ENCODE measurements around the gene NACAD.
"Not testable (repeated sequence)": the region's sequence is repeated elsewhere in the genome, so short reads cannot be mapped to it uniquely, and the experiment has no call there.

NACAD gene

GRCh38 chr7:45088821-45089340 lies at the start of gene NACAD:
Gene NACAD, minus strand, starts transcription at chr7:45088969. Its CDS starts 75 bp downstream, at chr7:45088894.
- DNase-seq: peak; percentile 35

DNA sequence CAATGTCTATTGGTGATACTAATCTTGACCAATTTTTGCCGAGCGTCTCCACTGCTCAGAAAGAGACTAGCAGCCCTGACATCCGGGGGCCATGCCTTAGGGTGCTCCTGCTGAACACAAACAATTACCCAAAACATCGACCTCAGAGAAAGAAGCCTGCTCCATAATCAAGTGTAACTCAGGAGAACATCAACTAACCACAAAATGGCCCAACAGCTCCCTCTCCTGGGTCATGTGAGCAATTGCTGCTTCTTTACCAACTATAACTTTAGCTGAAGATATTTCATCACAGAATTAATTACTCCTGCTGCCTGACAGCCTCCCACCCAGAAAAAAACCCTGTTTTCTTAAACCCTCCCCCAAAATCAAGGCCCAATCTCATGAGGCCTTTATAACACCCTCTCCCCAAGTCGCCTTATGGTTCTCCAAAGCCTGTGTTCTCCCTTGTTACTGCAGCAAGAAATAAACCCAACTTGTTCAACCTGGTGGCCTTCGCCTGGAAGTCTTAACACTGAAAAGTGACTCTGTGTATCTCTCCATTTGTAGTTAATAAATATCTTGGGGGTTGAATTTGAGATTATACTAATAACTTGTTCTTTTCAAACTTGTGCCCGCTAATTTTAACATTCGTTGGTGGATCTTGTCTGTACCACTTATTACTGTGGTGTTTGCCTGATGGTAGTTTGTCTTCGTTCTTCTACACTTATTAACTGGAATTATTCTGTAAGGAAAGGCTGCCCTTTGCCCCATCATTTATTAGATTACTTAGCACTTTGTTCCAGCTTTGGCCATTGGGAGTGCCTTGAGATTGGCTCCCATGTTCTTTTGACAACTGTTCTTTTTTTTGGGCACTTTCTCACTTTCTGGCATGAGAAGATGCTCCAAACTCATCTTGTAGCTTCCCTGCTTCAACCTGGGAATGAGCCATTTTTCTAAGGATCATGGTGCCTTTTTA lies 47.6 kb upstream of the NACAD start:
- peak; percentile 80 for DNase-seq

GRCh38 chr7:45133877-45134276 lies 45.1 kb upstream of the NACAD start:
- DNase-seq: no peak

- no peak for DNase-seq
Observed at GRCh38 chr7:45133352-45133751, 44.6 kb upstream of the NACAD start.

DNA sequence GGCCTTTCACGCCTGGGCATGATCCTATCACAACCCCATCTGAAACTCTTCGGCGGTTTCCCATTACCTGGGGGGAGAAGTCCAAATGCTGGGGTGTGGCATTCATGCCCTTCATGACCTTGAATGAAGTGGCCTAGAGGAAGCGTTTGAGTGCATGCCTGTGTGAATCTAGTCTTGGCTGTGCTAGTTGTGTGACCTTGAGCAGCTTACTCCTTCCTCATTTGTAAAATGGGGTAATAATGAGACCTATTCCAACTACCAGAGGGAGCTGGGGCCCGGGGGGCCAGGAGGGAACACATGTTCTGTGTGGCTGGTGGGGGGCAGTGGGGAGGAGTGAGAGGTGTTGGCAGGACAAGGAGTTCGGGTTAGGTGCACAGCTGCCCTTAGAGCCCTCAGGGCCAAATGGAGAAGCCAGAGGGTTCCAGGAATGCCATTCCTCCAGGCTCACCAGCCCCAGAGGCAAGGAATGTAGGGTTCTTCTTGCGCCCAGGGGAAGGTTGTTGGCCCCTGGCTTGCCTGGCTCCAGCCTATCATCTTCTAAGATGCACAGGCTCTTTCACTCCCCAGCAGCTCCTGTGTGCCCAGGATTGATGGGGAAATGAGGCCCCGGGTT lies 44.0 kb upstream of the NACAD start:
- DNase-seq: no peak

- DNase-seq: no peak
Observed at GRCh38 chr7:45131891-45132290, 43.1 kb upstream of the NACAD start.

- no peak for DNase-seq
Observed at GRCh38 chr7:45130910-45131309, 42.1 kb upstream of the NACAD start.

DNA sequence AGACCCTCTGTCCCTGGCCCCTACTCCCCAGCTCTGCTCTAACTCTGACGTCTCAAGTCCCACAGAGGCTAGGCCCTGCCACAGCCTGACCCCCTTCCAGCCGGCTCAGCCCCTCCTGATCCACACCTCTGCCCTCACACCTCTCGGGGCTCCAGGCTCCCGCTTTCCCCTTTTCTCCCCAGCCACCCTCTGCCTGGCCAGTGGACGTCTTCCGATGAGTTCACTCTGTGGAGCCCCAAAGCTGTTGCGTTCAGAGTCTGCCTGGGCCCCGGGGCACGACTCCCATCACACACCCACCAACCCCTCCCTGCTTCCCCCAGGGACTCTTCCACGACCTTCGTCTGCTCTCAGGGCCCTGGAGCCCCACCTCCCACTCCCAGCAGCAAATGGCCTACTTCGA lies 41.1 kb upstream of the NACAD start:
- DNase-seq: no peak

GRCh38 chr7:45129181-45129800 lies 40.5 kb upstream of the NACAD start:
- no peak for DNase-seq

DNA sequence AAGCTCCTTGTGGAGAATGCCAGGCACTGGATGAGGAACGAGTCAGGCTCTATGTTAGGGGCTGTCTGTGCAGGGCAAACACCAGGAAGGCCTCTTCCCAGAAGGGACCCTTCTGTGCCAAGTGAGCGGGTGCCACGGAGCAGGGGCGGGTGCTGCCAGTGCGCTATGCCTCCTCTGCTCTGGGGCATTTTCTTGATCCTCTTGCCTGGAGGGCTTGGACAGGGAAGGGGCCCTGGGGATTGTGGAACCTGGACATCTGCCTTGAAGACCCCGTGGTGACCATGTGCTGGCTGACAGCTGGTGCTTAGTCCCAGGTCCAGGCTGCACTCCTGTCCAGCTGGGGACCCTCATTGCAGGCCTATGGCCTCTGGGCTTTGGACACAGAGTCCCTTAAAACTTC lies 38.2 kb upstream of the NACAD start:
- DNase-seq: no peak

GRCh38 chr7:45126201-45126600 lies 37.4 kb upstream of the NACAD start:
- no peak for DNase-seq

DNA sequence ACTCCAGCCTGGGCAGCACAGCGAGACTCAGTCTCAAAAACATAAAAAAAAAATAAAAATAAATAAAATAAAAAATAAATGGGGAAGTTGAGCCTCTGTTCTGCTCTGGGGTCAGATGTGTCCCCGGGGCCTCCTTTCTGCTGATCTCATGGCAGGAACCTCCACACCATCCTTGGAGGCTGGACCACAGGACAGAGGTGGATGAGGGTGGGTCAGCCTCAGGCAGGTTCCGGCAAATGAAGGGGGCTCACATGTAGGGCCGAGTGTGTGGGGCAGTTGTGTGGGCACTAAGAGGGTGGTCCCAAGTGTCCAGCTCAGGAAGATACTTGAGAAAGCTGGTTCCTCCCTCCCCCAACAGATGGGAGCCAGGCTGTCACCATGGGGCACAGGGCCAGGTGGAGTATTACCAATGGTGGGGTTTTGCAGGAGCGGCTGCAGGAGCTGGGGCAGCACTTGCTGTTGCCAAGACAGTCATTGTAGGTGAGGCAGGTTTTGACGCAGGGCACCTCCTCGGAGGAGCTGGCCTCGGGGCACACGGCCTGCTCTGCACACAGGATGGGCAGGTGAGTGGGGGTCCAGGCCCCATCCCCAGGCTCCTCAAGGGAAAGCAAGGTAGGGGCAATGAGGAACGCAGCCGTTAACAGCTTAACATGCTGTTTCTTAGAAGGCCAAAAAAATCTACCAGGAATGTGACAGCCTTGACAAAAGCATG lies 36.6 kb upstream of the NACAD start:
- no peak for DNase-seq

DNA sequence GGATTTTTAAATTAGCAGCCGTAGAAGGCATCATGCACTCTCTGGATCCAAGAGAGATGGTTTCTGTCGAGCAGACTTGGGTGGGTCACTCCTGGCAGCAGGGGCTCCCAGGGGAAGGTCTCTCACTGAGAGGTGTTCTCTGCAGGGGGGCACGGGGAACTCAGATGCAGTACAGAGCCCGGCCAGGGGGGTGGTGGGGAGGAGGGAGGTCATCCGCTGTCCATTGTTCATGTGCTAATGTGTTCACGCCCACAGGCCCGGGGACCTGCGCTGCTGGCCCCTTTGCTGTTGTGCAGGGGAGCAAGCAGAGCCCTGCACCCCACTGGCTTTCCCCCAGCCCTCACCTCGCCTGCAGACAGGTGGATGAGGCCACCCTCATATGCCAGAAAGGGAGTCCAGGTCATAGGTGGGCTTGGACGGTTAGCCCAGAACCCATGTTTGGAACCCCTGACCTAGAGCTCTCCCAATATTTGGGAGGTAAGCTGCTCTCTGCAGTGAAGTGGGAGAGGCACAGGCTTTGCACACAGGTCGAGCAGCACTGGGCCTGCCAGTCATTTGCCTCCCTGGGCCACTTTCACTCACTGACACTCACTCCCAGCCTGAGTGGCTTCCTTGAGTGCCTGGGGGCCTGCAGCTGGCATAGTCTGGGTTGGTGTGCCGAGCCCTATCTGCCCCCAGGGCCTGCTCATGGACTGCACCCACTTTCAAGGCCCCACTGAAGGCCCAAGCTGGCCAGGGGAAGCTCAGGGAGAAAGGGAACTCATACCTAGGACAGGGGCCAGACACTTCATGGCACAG lies 35.3 kb upstream of the NACAD start:
- DNase-seq: no peak

- peak; percentile 37 for DNase-seq
Observed at GRCh38 chr7:45122975-45123860, 34.4 kb upstream of the NACAD start.

GRCh38 chr7:45119550-45119949 lies 30.8 kb upstream of the NACAD start:
- DNase-seq: no peak

GRCh38 chr7:45118889-45119331 lies 30.1 kb upstream of the NACAD start:
- DNase-seq: no peak

- no peak for DNase-seq
Observed at GRCh38 chr7:45118292-45118691, 29.5 kb upstream of the NACAD start.

DNA sequence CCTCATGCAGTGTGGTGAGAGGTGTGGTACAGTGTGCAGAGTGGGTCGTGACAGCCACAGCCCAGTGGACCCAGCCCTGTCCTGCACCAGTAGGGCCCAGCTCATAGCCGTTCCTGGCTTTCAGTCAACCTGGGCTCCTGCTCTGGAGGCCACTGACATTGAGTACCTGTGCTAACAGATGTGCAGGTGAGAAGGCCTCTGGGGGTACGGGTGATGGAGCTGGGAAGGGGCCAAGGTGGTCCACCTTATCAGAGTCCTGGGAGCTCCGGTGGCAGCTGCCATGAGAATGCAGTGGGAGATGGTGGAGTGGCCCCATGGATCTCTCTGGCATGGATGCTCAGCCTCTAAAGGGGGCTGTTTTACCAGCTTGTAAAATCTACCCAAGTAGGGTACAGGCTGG lies 28.8 kb upstream of the NACAD start:
- DNase-seq: no peak

GRCh38 chr7:45116048-45116447 lies 27.3 kb upstream of the NACAD start:
- DNase-seq: no peak

DNA sequence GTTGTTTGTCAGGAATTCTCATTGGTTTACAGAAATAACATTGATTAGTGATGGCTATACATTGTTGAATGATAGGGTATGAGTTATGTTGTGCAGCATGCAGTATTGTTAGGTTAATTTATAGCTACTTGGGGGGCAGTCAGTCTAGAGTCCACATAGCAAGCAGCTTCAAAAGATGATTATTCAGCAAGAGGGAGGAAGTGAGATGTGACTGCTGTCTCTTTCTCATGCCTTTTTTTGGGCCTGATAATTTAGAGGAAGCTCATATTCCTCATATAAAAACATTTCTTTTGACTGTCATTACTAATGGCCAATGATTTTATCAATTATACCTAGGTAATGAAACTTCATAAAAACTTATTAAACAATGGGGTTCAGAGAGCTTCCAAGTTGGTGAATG lies 26.2 kb upstream of the NACAD start:
- DNase-seq: no peak

GRCh38 chr7:45114257-45114656 lies 25.5 kb upstream of the NACAD start:
- DNase-seq: not testable (repeated sequence)

All from CD4-positive, alpha-beta T cell treated with Interleukin-17A for 1 hour (primary cell).